A549 (cell line): ENCODE data around the gene MEGF8. TPM values are rescaled to one million over a fixed set of nuclear protein-coding genes. Genes with fewer than 3 reads are reported as not detected.
A peak's percentile ranks its signal among the peaks of the same experiment; 100 is the strongest.

Source experiments
- ATAC-seq, 2 experiments: fragments of 200-7000 bp in 1 of 2; fragments of >200 bp in 1 of 2; cut with Nextera tagmentation in 1 of 2; cut with Tn5 transposase in 1 of 2; 3 replicates each; pipeline versions ENCODE4 v1.8.0 to v1.9.1; 2018 to 2020; ENCODE audit warnings: mild to moderate bottlenecking in 1 of 2, moderate library complexity in 1 of 2
- CTCF ChIA-PET: fragments of 300-600 bp; sonication (Branson Sonifier 250); formaldehyde crosslinking; extraction: SDS; loops from one replicate; lab custom pipeline; 2021; ENCODE audit warnings: antibody characterized with exemption, inconsistent platforms; lab: Yijun Ruan, JAX
- POLR2A ChIA-PET: fragments of 350-600 bp; formaldehyde crosslinking; extraction: SDS; loops from one replicate; lab custom pipeline; 2021; ENCODE audit warnings: antibody characterized with exemption, inconsistent platforms; lab: Yijun Ruan, JAX
- DNase-seq, 2 experiments: peaks; one replicate each; pipeline versions ENCODE4 v3.0.0 to v3.0.0-alpha.2; 2011 to 2016; ENCODE audit warnings: low read depth in 1 of 2, low spot score in 1 of 2
- FAIRE-seq: peaks from 2 replicates; lab custom pipeline; 2011; peaks lifted over from hg19 to GRCh38; lab: Jason Lieb, UNC
- H3K27ac ChIP-seq, 2 experiments: fragments of >200 bp; sonication (Bioruptor Twin); formaldehyde crosslinking; 3 replicates each; pipeline ENCODE4 v1.5.1; 2016 to 2017
- H3K4me1 ChIP-seq: fragments of >200 bp; sonication (Bioruptor Twin); formaldehyde crosslinking; 3 replicates; pipeline ENCODE4 v1.6.1; 2016
- H3K4me2 ChIP-seq: fragments of >200 bp; sonication (Bioruptor Twin); formaldehyde crosslinking; 3 replicates; pipeline ENCODE4 v1.6.1; 2016
- H3K4me3 ChIP-seq: fragments of >200 bp; sonication (Bioruptor Twin); formaldehyde crosslinking; 3 replicates; pipeline ENCODE4 v1.5.1; 2016
- H3K9me3 ChIP-seq: fragments of >200 bp; sonication (Bioruptor Twin); formaldehyde crosslinking; 3 replicates; pipeline ENCODE4 v1.6.1; 2016
- CBX8 ChIP-seq: fragments of 200-600 bp; sonication (generic); IDR thresholded peaks from 2 replicates; pipeline ENCODE4 v1.6.1; 2016
- CEBPB ChIP-seq, 2 experiments: fragments of >200 bp in 1 of 2; sonication (Bioruptor Twin) in 1 of 2; formaldehyde crosslinking in 1 of 2; IDR thresholded peaks; 2 replicates each; pipeline ENCODE4 v1.6.1; 2012 to 2016
- CHD2 ChIP-seq: fragments of 150-350 bp; IDR thresholded peaks from 2 replicates; pipeline ENCODE4 v1.6.1; 2014; ENCODE audit warnings: low read length; ENCODE audit not compliant: partially characterized antibody
- EP300 ChIP-seq, 2 experiments: fragments of >200 bp; sonication (Bioruptor Twin); formaldehyde crosslinking; IDR thresholded peaks; 2 replicates in 1 of 2; 3 replicates in 1 of 2; pipeline ENCODE4 v1.6.1; 2016 to 2017
- FOSB ChIP-seq: fragments of 250-450 bp; sonication (Bioruptor Pico); IDR thresholded peaks from 2 replicates; pipeline ENCODE4 v1.5.0; 2020; ENCODE audit warnings: mild to moderate bottlenecking, moderate library complexity
- HEYL ChIP-seq: fragments of 250-450 bp; sonication (Bioruptor Pico); IDR thresholded peaks from 2 replicates; pipeline ENCODE4 v1.8.0; 2021; ENCODE audit warnings: mild to moderate bottlenecking, moderate library complexity
- HOXA7 ChIP-seq: fragments of 250-450 bp; sonication (Bioruptor Pico); IDR thresholded peaks from 2 replicates; pipeline ENCODE4 v1.5.0; 2020; ENCODE audit warnings: mild to moderate bottlenecking, moderate library complexity
- HOXB5 ChIP-seq: fragments of 250-450 bp; sonication (Bioruptor Pico); IDR thresholded peaks from 2 replicates; pipeline ENCODE4 v1.5.0; 2020; ENCODE audit warnings: mild to moderate bottlenecking, moderate library complexity
- JUN ChIP-seq, 2 experiments: fragments of >200 bp; sonication (Bioruptor Twin); formaldehyde crosslinking; IDR thresholded peaks; 2 replicates in 1 of 2; 3 replicates in 1 of 2; pipeline ENCODE4 v1.6.1; 2016 to 2017
- JUNB ChIP-seq: fragments of >200 bp; sonication (Bioruptor Twin); formaldehyde crosslinking; IDR thresholded peaks from 2 replicates; pipeline ENCODE4 v1.6.1; 2016
- KDM1A ChIP-seq: fragments of 200-600 bp; sonication (generic); IDR thresholded peaks from 2 replicates; pipeline ENCODE4 v1.6.1; 2016; ENCODE audit warnings: low read depth, mild to moderate bottlenecking
- KDM5A ChIP-seq: fragments of 200-600 bp; sonication (generic); IDR thresholded peaks from 2 replicates; pipeline ENCODE4 v1.6.1; 2016; ENCODE audit warnings: antibody characterized with exemption, mild to moderate bottlenecking
- MAFK ChIP-seq: fragments of 450-650 bp; IDR thresholded peaks from 2 replicates; pipeline ENCODE4 v1.6.1; 2014; ENCODE audit not compliant: partially characterized antibody
- MYC ChIP-seq: IDR thresholded peaks from 2 replicates; pipeline ENCODE4 v1.6.1; 2012; ENCODE audit warnings: mild to moderate bottlenecking, inconsistent platforms, low read length, improper control_type of control experiment, borderline replicate concordance
- NFE2L2 ChIP-seq: fragments of 150-350 bp; conservative IDR thresholded peaks from 2 replicates; pipeline ENCODE4 v1.6.1; 2014; ENCODE audit warnings: low read length
- NPAS2 ChIP-seq: fragments of 250-450 bp; sonication (Bioruptor Pico); IDR thresholded peaks from 2 replicates; pipeline ENCODE4 v1.8.0; 2022; ENCODE audit warnings: mild to moderate bottlenecking, moderate library complexity, borderline replicate concordance
- PBX3 ChIP-seq: IDR thresholded peaks from 2 replicates; pipeline ENCODE4 v1.6.1; 2012
- PHF8 ChIP-seq: fragments of 200-600 bp; sonication (generic); IDR thresholded peaks from 2 replicates; pipeline ENCODE4 v1.6.1; 2016; ENCODE audit warnings: low read depth, mild to moderate bottlenecking, antibody characterized with exemption, moderate library complexity, borderline replicate concordance
- RAD21 ChIP-seq, 2 experiments: fragments of >200 bp in 1 of 2; sonication (Bioruptor Twin) in 1 of 2; formaldehyde crosslinking in 1 of 2; IDR thresholded peaks in 1 of 2; conservative IDR thresholded peaks in 1 of 2; 2 replicates in 1 of 2; 3 replicates in 1 of 2; pipeline ENCODE4 v1.6.1; 2012 to 2018; ENCODE audit warnings: inconsistent platforms in 1 of 2
- REST ChIP-seq: fragments of 200-600 bp; sonication (generic); IDR thresholded peaks from 2 replicates; pipeline ENCODE4 v1.6.1; 2016; ENCODE audit warnings: antibody characterized with exemption, mild to moderate bottlenecking, moderate library complexity
- SMC3 ChIP-seq: fragments of >200 bp; sonication (Bioruptor Twin); formaldehyde crosslinking; IDR thresholded peaks from 3 replicates; pipeline ENCODE4 v1.6.1; 2018; ENCODE audit warnings: inconsistent platforms
- TFCP2L1 ChIP-seq: fragments of 250-450 bp; sonication (Bioruptor Pico); IDR thresholded peaks from 2 replicates; pipeline ENCODE4 v1.5.0; 2021; ENCODE audit warnings: mild to moderate bottlenecking
- USF2 ChIP-seq: fragments of 450-650 bp; IDR thresholded peaks from 2 replicates; pipeline ENCODE4 v1.6.1; 2014; ENCODE audit warnings: antibody characterized with exemption
- ZC3H11A ChIP-seq: fragments of 450-650 bp; IDR thresholded peaks from 2 replicates; pipeline ENCODE4 v1.6.1; 2014; ENCODE audit warnings: antibody characterized with exemption, mild to moderate bottlenecking
- ZFP36 ChIP-seq: fragments of 450-650 bp; IDR thresholded peaks from 2 replicates; pipeline ENCODE4 v1.6.1; 2014; ENCODE audit warnings: borderline replicate concordance; ENCODE audit not compliant: partially characterized antibody
- ZSCAN20 ChIP-seq: fragments of 250-450 bp; sonication (Bioruptor Pico); IDR thresholded peaks from 2 replicates; pipeline ENCODE4 v1.8.0; 2022; ENCODE audit warnings: mild to moderate bottlenecking, moderate library complexity
- WGBS: methylation state at CpG from one replicate; pipeline ENCODE4 v1.1.6; 2017; ENCODE audit errors: missing lambda C conversion rate; 5-methylcytosine and 5-hydroxymethylcytosine counted together
- polyA plus RNA-seq, 4 experiments: library from polyadenylated mRNA; depleted of rRNA in 3 of 4; stranded (reverse); fragments of >200 nt; fragmentation: RNase III in 1 of 4; extraction: RNeasy Plus Mini Kit Qiagen cat#74134 plus additional on column Dnase treatment in 1 of 4; gene quantifications; 2 replicates in 3 of 4; 3 replicates in 1 of 4; pipeline ENCODE4 v1.2.3, GENCODE V29; 2011 to 2017
- TF ChIP-seq, protein P1 (sequence below): fragments of 150-350 bp; IDR thresholded peaks from 2 replicates; pipeline ENCODE4 v1.6.1; 2014; ENCODE audit warnings: low read depth, mild to moderate bottlenecking, low read length

MEGF8 gene
- polyA plus RNA-seq, 2 of the 4 experiments (the other 2 are of a cell fraction), result 10.4 to 27.2 TPM

DNA sequence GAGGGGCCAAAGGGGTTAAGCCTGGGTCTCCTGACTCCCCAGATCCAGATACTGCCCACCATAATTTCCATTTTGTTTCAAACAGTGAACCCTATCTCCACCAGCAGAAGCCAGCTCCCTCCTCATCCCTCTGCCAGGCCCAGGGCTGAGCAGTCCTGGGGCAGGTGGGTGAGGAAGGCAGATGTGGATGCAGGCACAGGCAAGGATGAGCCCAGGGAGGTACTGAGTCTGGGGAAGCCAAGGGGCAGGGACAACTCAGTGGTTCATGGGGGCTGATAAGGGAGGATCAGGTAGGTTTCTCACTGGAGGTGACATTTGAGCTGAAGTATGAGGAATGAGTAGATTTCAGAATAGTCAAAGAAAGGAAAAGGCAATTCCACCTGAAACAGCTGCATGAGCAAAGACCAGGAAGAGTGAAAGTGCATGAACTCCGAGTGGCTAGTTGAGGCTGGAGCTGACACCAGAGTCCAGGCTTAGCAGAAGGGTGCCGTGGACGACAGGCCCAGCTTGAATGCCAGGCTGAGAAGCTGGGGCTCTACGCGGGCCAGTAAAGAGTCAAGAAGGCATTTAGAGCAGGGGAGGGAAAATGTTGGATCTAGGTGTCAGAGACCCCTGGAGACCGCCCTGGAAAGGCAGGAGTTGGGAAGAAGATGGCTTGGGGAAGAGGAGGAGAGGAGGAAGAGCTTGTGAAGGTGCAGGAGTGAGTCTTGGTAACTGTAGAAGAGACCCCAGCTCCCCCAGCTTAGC lies 46.1 kb upstream of the MEGF8 start:
- TF ChIP-seq PBX3 (0 out of 2 replicates have a peak, but pooled peaks have one; percentile 19), CEBPB (IDR thresholded peaks at IDR 0.05) (no peak)

DNA sequence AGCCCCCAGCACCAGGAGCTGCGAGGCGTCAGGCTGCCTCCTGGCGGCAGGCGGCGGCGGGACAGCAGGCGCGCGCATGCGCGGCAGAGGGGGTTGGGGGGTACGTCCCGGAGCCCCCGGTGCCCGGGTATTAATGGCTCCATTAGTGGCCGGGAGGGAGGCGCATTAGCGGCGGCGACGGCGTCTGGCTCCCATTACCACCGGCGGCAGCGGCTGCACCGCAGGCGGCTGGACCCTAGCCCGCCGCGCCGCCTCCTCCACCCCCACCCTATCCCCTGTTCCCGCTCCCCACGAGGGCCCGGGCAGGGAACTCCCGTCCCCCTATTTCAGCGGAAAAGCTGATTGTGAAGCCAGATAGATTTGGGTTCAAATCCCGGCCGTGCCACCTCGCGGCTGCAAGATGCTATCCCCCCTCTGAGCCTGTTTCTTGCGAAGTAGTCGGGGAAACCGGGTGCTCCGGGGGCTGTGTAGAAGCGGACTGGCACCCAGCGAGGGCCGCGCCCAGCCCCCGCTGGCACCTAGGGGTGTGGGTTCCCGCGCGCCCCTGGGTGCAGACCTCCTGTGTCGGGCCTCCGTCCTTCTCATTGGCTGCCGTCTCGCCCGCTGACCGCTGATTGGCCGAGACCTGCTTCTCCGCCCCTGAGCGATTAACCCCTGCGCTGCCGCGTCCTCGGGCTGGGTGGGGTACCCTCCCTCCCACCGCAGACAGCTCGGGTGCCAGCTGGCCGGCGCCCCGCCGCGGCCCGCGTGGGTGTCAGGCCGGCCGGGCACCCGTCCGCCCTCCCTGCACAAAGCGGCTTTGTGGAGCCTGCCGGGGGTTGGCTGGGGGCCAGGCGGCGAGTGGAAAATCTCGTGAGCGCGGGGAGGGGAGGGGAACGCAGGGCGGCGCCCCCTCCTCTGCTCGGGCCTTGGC lies 45.3 kb upstream of the MEGF8 start:
- FAIRE-seq, result peak; percentile 98
- H3K4me2 ChIP-seq, result peak overlapping the region; percentile 100
- H3K4me1 ChIP-seq, result peaks cover 55% of the 10 kb centered on the region
- no peaks in the 10 kb centered on the region for H3K9me3 ChIP-seq
- DNase-seq, result peak; percentile 96 to 100
- ChIA-PET POLR2A (interaction anchor here (0.6 to 5.6 kb wide), 6 partner anchors 10 to 166 kb away, joined by 3 to 56 read pairs (median 10); partner anchors contain the start of genes CIC, ERF and GSK3A), CTCF (interaction anchor here (0.6 to 14.6 kb wide), 35 partner anchors 8 to 1544 kb away, joined by 3 to 373 read pairs (median 4); partner anchors contain the start of genes CIC, ERF, GSK3A and PAFAH1B3)
- peak overlapping the region; percentile 77 for H3K4me3 ChIP-seq
- WGBS, result 1% methylated on average over 71 of the region's 89 CpGs
- peak; percentile 46 to 84 for ATAC-seq
- H3K27ac ChIP-seq, result peak overlapping the region; percentile 94 to 98
- TF ChIP-seq CBX8, result no peak
- no peak for TF ChIP-seq KDM1A
- TF ChIP-seq CHD2, result no peak
- peak; percentile 46 for TF ChIP-seq REST
- peak; percentile 38; the same call in 1 of the 2 replicates for TF ChIP-seq MYC
- TF ChIP-seq HOXA7, result no peak
- TF ChIP-seq HOXB5 (CRISPR knock-in tag), result peak; percentile 53; the same call in 1 of the 2 replicates
- TF ChIP-seq, protein P1, sequence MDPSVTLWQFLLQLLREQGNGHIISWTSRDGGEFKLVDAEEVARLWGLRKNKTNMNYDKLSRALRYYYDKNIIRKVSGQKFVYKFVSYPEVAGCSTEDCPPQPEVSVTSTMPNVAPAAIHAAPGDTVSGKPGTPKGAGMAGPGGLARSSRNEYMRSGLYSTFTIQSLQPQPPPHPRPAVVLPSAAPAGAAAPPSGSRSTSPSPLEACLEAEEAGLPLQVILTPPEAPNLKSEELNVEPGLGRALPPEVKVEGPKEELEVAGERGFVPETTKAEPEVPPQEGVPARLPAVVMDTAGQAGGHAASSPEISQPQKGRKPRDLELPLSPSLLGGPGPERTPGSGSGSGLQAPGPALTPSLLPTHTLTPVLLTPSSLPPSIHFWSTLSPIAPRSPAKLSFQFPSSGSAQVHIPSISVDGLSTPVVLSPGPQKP, result no peak
- TF ChIP-seq NFE2L2, result no peak
- TF ChIP-seq JUNB, result no peak; the same call in 1 of the 2 replicates
- no peak; the same call in 1 of the 2 replicates for TF ChIP-seq USF2
- no peak for TF ChIP-seq FOSB (CRISPR knock-in tag)
- TF ChIP-seq PHF8, result no peak
- no peak for TF ChIP-seq NPAS2 (CRISPR knock-in tag)
- no peak for TF ChIP-seq ZSCAN20 (CRISPR knock-in tag)
- no peak for TF ChIP-seq HEYL (CRISPR knock-in tag)
- peak; percentile 70 to 85; a peak in 4 of 5 replicates for TF ChIP-seq RAD21 (conservative IDR thresholded peaks at IDR 0.05 in 1 of 2, IDR thresholded peaks at IDR 0.05 in 1 of 2)
- no peak for TF ChIP-seq ZC3H11A
- peak; percentile 4; the same call in 1 of the 2 replicates for TF ChIP-seq KDM5A
- TF ChIP-seq MAFK, result no peak
- TF ChIP-seq TFCP2L1 (CRISPR knock-in tag), result peak; percentile 90
- TF ChIP-seq SMC3, result peak; percentile 82
- no peak; a peak in 1 of 5 replicates for TF ChIP-seq EP300 (IDR thresholded peaks at IDR 0.05)
- TF ChIP-seq ZFP36, result no peak
- peak; percentile 45 to 91; a peak in 3 of 5 replicates for TF ChIP-seq JUN (IDR thresholded peaks at IDR 0.05)

More for the DNA sequence above, 46.1 kb upstream of the MEGF8 start:
- H3K4me3 ChIP-seq, result peak overlapping the region; percentile 77
- peak; percentile 74 for FAIRE-seq
- POLR2A ChIA-PET, result interaction anchor here (0.6 to 5.6 kb wide), 7 partner anchors 9 to 166 kb away, joined by 3 to 56 read pairs (median 8); partner anchors contain the start of genes CIC, ERF and GSK3A
- peak overlapping the region; percentile 94 to 98 for H3K27ac ChIP-seq
- H3K4me2 ChIP-seq, result peak overlapping the region; percentile 100
- CTCF ChIA-PET, result interaction anchor here (0.6 to 14.6 kb wide), 37 partner anchors 8 to 1543 kb away, joined by 3 to 373 read pairs (median 4); partner anchors contain the start of genes CIC, ERF, GSK3A and PAFAH1B3
- H3K9me3 ChIP-seq, result no peaks in the 10 kb centered on the region
- peaks cover 48% of the 10 kb centered on the region for H3K4me1 ChIP-seq
- WGBS, result 18% methylated on average over 6 of the region's 6 CpGs
- peak in 1 of 2 experiments; percentile 4; a peak in 3 of 6 replicates for ATAC-seq
- DNase-seq, result no peak
